ENCODE data around the gene ZCCHC17. TPM values are rescaled to one million over a fixed set of nuclear protein-coding genes. Genes with fewer than 3 reads are reported as not detected.
A peak's percentile ranks its signal among the peaks of the same experiment; 100 is the strongest.

Gene ZCCHC17
- total RNA-seq, 1 donor from 2014 or later: 26.3 TPM

DNA sequence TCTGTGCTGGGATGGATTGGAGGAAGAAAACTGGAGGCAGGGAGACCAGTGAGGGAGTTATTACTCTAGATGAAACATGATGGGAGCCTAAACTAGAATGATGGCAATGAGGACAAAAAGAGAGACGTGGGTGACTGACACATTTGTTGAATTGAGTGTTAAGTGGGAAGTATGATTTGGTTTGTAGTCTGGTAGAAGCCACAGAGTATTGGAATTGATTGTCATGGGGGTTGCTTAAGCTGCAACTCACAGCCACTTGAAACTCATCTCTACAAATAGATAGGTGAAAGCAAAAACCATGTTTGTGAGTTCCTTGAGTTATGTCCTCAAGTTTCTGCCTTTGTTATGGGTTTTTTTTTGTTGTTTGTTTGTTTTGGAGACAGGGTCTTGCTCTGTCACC lies 47.7 kb downstream of the ZCCHC17 start:
- H3K27me3 Mint-ChIP-seq (ENCODE audit: unreplicated experiment): no peaks in the 10 kb centered on the region
- H3K36me3 Mint-ChIP-seq (ENCODE audit: unreplicated experiment): peaks cover 14% of the 10 kb centered on the region
- DNase-seq (ENCODE audit: extremely low spot score, unreplicated experiment): no peak
- no peak overlapping the region for H3K27ac Mint-ChIP-seq (ENCODE audit: unreplicated experiment)
- TF ChIP-seq, protein P1, sequence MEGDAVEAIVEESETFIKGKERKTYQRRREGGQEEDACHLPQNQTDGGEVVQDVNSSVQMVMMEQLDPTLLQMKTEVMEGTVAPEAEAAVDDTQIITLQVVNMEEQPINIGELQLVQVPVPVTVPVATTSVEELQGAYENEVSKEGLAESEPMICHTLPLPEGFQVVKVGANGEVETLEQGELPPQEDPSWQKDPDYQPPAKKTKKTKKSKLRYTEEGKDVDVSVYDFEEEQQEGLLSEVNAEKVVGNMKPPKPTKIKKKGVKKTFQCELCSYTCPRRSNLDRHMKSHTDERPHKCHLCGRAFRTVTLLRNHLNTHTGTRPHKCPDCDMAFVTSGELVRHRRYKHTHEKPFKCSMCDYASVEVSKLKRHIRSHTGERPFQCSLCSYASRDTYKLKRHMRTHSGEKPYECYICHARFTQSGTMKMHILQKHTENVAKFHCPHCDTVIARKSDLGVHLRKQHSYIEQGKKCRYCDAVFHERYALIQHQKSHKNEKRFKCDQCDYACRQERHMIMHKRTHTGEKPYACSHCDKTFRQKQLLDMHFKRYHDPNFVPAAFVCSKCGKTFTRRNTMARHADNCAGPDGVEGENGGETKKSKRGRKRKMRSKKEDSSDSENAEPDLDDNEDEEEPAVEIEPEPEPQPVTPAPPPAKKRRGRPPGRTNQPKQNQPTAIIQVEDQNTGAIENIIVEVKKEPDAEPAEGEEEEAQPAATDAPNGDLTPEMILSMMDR (IDR thresholded peaks at IDR 0.05): no peak
- H3K9me3 Mint-ChIP-seq (ENCODE audit: unreplicated experiment): no peaks in the 10 kb centered on the region
- H3K4me3 Mint-ChIP-seq (ENCODE audit: unreplicated experiment): no peak overlapping the region
- H3K4me1 Mint-ChIP-seq (ENCODE audit: unreplicated experiment): no peaks in the 10 kb centered on the region

DNA sequence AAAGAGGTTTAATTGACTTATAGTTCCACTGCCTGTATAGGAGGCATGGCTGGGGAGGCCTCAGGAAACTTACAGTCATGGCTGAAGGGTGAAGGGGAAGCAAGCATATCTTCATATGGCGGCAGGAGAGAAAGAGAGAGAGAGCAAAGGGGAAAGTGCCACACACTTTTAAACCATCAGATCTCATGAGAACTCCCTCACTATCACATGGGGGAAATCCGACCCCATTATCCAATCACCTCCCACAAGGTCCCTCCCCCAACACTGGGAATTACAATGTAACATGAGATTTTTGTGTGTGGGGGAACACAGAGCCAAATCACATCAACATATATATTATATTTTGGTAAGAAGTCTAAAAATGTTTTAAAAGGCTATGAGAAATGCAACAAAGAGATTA lies 48.8 kb downstream of the ZCCHC17 start:
- H3K27me3 Mint-ChIP-seq (ENCODE audit: unreplicated experiment): no peaks in the 10 kb centered on the region
- H3K27ac Mint-ChIP-seq (ENCODE audit: unreplicated experiment): no peak overlapping the region
- H3K36me3 Mint-ChIP-seq (ENCODE audit: unreplicated experiment): peaks cover 16% of the 10 kb centered on the region
- no peak for DNase-seq (ENCODE audit: extremely low spot score, unreplicated experiment)
- TF ChIP-seq, protein P1 (IDR thresholded peaks at IDR 0.05): no peak
- H3K4me1 Mint-ChIP-seq (ENCODE audit: unreplicated experiment): no peaks in the 10 kb centered on the region
- no peak overlapping the region for H3K4me3 Mint-ChIP-seq (ENCODE audit: unreplicated experiment)
- no peaks in the 10 kb centered on the region for H3K9me3 Mint-ChIP-seq (ENCODE audit: unreplicated experiment)

DNA sequence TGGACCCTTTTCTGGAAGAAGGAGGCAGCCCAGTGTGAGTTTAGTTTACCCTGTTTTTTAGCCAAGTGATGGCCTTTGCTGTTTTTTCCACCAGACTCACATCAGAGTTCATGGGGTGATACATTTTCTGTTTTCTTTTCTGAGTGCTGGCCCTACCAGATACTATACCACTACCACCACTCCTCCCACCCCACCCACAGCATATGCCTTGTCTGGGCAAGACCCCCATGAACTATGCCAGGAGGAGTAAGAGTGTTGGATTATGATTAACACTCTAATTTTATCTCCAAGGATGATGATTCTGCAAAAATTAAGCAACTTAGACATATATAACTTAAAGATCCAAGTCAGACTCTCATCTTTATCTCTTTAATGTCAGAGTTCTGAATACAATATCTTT lies 50.0 kb downstream of the ZCCHC17 start:
- no peaks in the 10 kb centered on the region for H3K9me3 Mint-ChIP-seq (ENCODE audit: unreplicated experiment)
- H3K4me1 Mint-ChIP-seq (ENCODE audit: unreplicated experiment): no peaks in the 10 kb centered on the region
- no peaks in the 10 kb centered on the region for H3K27me3 Mint-ChIP-seq (ENCODE audit: unreplicated experiment)
- H3K4me3 Mint-ChIP-seq (ENCODE audit: unreplicated experiment): no peak overlapping the region
- H3K36me3 Mint-ChIP-seq (ENCODE audit: unreplicated experiment): peaks cover 25% of the 10 kb centered on the region
- DNase-seq (ENCODE audit: extremely low spot score, unreplicated experiment): no peak
- no peak overlapping the region for H3K27ac Mint-ChIP-seq (ENCODE audit: unreplicated experiment)
- TF ChIP-seq, protein P1 (IDR thresholded peaks at IDR 0.05): no peak

DNA sequence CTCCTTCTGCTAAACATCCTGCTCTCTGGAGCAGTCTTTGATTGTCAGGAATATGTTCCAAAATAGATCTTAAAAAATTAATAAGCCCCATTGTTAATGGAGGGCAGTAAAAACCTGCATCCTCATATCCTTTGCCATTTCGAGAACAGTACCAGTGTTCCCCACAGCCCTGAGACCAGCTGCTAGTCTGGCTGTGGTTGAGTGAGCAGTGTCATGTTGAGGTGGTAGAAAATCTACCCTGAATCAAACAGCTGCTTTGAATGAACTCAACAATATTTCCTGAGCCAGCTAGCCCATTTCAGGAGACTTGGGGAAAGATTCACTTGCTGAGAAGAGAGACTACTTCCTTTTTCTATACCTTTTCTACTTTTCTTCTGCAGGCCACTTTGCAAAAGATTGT lies 51.6 kb downstream of the ZCCHC17 start:
- DNase-seq (ENCODE audit: extremely low spot score, unreplicated experiment): no peak
- Mint-ChIP-seq H3K4me1 (ENCODE audit: unreplicated experiment) (no peaks in the 10 kb centered on the region), H3K27ac (ENCODE audit: unreplicated experiment) (no peak overlapping the region), H3K4me3 (ENCODE audit: unreplicated experiment) (no peak overlapping the region), H3K36me3 (ENCODE audit: unreplicated experiment) (peaks cover 34% of the 10 kb centered on the region), H3K9me3 (ENCODE audit: unreplicated experiment) (no peaks in the 10 kb centered on the region), H3K27me3 (ENCODE audit: unreplicated experiment) (no peaks in the 10 kb centered on the region)
- TF ChIP-seq, protein P1 (IDR thresholded peaks at IDR 0.05): no peak

DNA sequence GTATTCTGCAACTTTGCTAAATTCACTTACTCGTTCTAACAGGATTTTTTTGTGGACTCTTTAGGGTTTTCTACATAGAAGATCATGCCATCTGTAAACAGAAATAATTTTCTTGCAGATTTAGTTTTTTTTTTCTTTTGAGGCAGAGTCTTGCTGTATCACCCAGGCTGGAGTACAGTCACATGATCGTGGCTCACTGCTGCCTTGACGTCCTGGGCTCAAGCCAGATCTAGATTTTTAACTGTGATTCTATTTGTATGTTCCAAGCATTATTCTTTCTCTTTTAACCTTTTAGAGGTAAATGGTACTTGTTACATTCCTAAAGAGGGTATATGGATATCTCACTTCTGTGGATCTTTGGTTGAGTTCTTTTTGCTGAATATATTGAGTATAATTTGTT lies 57.5 kb downstream of the ZCCHC17 start:
- Mint-ChIP-seq H3K36me3 (ENCODE audit: unreplicated experiment) (peaks cover 51% of the 10 kb centered on the region), H3K27me3 (ENCODE audit: unreplicated experiment) (no peaks in the 10 kb centered on the region), H3K9me3 (ENCODE audit: unreplicated experiment) (no peaks in the 10 kb centered on the region), H3K4me1 (ENCODE audit: unreplicated experiment) (no peaks in the 10 kb centered on the region), H3K27ac (ENCODE audit: unreplicated experiment) (no peak overlapping the region), H3K4me3 (ENCODE audit: unreplicated experiment) (no peak overlapping the region)
- TF ChIP-seq, protein P1 (IDR thresholded peaks at IDR 0.05): no peak
- peak; percentile 21 for DNase-seq (ENCODE audit: extremely low spot score, unreplicated experiment)

Measured in osteocyte (in vitro differentiated cells).